Tibial nerve (tissue), 3 donors: Measurements from ENCODE around the gene FAT1.

ENCODE experiments used
- POLR2A ChIP-seq, 2 donors: fragments of 450-650 bp; IDR thresholded peaks; one replicate each; pipeline ENCODE4 v1.6.1; 2017; ENCODE audit warnings: antibody characterized with exemption in 2 of 2, mild to moderate bottlenecking in 2 of 2, moderate library complexity in 2 of 2
- TF ChIP-seq, protein P1 (sequence below), 5 experiments: fragments of 200-600 bp in 3 of 5; fragments of 450-650 bp in 2 of 5; sonication (generic) in 3 of 5; IDR thresholded peaks; one replicate each; pipeline ENCODE4 v1.5.1; 2016 to 2019; ENCODE audit warnings: antibody characterized with exemption in 5 of 5, mild to moderate bottlenecking in 3 of 5, moderate library complexity in 2 of 5

DNA sequence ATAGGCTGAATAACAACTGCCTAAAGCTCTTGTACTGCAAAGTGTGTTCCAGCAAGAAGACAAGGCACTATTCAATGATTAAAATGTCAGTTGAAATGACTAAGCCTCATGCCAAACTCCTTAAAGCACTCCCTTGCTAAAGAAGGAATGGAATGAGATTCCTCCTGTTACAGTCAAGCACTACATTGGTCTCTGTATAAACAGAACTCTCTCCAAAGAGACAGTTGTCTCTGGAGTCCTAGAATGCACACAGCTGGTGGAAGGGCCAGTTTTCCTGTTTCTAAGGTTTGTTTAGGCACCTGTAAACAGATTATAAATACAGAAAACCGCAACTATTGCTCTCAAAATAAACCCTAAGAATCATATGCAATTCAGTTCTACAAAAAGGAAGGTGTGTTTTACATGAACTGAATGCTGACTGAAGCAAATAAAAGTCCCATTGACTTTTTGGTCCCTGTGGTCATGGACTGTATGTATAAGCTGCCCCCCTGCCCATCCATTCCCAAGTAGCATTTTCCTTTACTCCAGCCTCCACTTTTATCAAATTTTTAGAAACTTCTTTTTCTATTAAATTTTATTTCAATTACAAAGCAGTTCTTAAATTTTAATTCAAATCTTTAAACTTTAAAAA, 47.0 kb downstream of the FAT1 start:
- TF ChIP-seq, protein P1, sequence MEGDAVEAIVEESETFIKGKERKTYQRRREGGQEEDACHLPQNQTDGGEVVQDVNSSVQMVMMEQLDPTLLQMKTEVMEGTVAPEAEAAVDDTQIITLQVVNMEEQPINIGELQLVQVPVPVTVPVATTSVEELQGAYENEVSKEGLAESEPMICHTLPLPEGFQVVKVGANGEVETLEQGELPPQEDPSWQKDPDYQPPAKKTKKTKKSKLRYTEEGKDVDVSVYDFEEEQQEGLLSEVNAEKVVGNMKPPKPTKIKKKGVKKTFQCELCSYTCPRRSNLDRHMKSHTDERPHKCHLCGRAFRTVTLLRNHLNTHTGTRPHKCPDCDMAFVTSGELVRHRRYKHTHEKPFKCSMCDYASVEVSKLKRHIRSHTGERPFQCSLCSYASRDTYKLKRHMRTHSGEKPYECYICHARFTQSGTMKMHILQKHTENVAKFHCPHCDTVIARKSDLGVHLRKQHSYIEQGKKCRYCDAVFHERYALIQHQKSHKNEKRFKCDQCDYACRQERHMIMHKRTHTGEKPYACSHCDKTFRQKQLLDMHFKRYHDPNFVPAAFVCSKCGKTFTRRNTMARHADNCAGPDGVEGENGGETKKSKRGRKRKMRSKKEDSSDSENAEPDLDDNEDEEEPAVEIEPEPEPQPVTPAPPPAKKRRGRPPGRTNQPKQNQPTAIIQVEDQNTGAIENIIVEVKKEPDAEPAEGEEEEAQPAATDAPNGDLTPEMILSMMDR (IDR thresholded peaks at IDR 0.05), result no peak
- no peak for TF ChIP-seq POLR2A (IDR thresholded peaks at IDR 0.05)
